GM19099 (cell line): ENCODE data around the gene RSAD2.

ENCODE experiments used
- POLR2A ChIP-seq: IDR thresholded peaks from 3 replicates; pipeline ENCODE4 v1.6.1; 2011; ENCODE audit warnings: low read depth; ENCODE audit not compliant: insufficient read length; ENCODE audit errors: extremely low read depth

RSAD2 gene

GRCh38 chr2:6881516-6881915, 3.9 kb downstream of the RSAD2 start:
- TF ChIP-seq POLR2A, result no peak

GRCh38 chr2:6883448-6884122, 6.0 kb downstream of the RSAD2 start:
- TF ChIP-seq POLR2A, result no peak

GRCh38 chr2:6885551-6885950, 8.0 kb downstream of the RSAD2 start:
- TF ChIP-seq POLR2A, result no peak

- TF ChIP-seq POLR2A, result no peak
Measured at GRCh38 chr2:6885968-6886367, 8.4 kb downstream of the RSAD2 start.

GRCh38 chr2:6887751-6888192, 10.2 kb downstream of the RSAD2 start:
- TF ChIP-seq POLR2A, result no peak

- TF ChIP-seq POLR2A, result no peak
Measured at GRCh38 chr2:6888724-6889123, 11.1 kb downstream of the RSAD2 start.

- TF ChIP-seq POLR2A, result no peak
Measured at GRCh38 chr2:6893876-6894482, 16.4 kb downstream of the RSAD2 start.

GRCh38 chr2:6896930-6897759, 19.6 kb downstream of the RSAD2 start:
- no peak for TF ChIP-seq POLR2A

GRCh38 chr2:6905668-6906067, 28.1 kb downstream of the RSAD2 start:
- TF ChIP-seq POLR2A, result no peak

- TF ChIP-seq POLR2A, result no peak
Measured at GRCh38 chr2:6906165-6906741, 28.7 kb downstream of the RSAD2 start.

- TF ChIP-seq POLR2A, result no peak
Measured at GRCh38 chr2:6908291-6908690, 30.7 kb downstream of the RSAD2 start.

- TF ChIP-seq POLR2A, result no peak
Measured at GRCh38 chr2:6909431-6910385, 32.1 kb downstream of the RSAD2 start.

- TF ChIP-seq POLR2A, result no peak
Measured at GRCh38 chr2:6911721-6912120, 34.1 kb downstream of the RSAD2 start.

GRCh38 chr2:6913415-6914157, 36.0 kb downstream of the RSAD2 start:
- no peak for TF ChIP-seq POLR2A
